Activated naive CD8-positive, alpha-beta T cell treated with anti-CD3 and anti-CD28 coated beads, Interleukin-2, amount 50 U/mL, for 24 hours (primary cell): ENCODE data around the gene HGD.
"Not testable (repeated sequence)": the region's sequence is repeated elsewhere in the genome, so short reads cannot be mapped to it uniquely, and the experiment has no call there.

Experiments
- ATAC-seq: fragments of 150-1000 bp; cut with Tn5 transposase; one replicate; pipeline ENCODE4 v1.10.0; 2021
- DNase-seq: peaks from one replicate; pipeline ENCODE4 v3.0.0; 2021
- H3K27ac Mint-ChIP-seq: one replicate; pipeline ENCODE4 v1.8.0; 2021; ENCODE audit warnings: mild to moderate bottlenecking, mixed read lengths
- H3K27me3 Mint-ChIP-seq: one replicate; pipeline ENCODE4 v1.8.0; 2021; ENCODE audit warnings: mixed read lengths
- H3K36me3 Mint-ChIP-seq: one replicate; pipeline ENCODE4 v1.8.0; 2021; ENCODE audit warnings: low read depth, mixed read lengths
- H3K4me1 Mint-ChIP-seq: one replicate; pipeline ENCODE4 v1.8.0; 2021; ENCODE audit warnings: mixed read lengths
- H3K4me3 Mint-ChIP-seq: one replicate; pipeline ENCODE4 v1.8.0; 2021; ENCODE audit warnings: mild to moderate bottlenecking, moderate library complexity, mixed read lengths
- H3K9me3 Mint-ChIP-seq: one replicate; pipeline ENCODE4 v1.8.0; 2021; ENCODE audit warnings: mixed read lengths

The HGD gene

DNA sequence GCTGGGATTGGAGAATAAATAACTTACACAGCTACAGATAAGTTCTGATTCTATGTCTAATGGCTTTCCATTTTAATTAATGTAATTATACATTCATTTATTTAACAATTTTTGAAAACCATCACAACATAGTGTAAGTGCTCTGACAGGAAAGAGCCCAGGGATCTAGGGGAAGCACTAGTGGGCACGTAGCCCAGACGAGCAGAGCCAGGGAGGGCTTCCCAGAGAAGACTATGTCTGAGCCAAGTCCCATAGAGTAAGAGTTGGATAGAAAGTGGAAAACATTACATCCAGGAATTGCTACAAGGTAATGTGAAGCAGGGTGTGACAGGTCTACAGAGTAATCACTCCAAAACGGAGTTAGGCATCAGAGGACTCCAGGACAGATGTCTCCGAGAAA, 2.9 kb upstream of the HGD start:
- no peak overlapping the region for H3K27ac Mint-ChIP-seq
- H3K36me3 Mint-ChIP-seq: peaks cover 8% of the 10 kb centered on the region
- H3K27me3 Mint-ChIP-seq: no peaks in the 10 kb centered on the region
- ATAC-seq: no peak
- no peak for DNase-seq
- no peaks in the 10 kb centered on the region for H3K9me3 Mint-ChIP-seq
- no peak overlapping the region for H3K4me3 Mint-ChIP-seq
- H3K4me1 Mint-ChIP-seq: no peaks in the 10 kb centered on the region

DNA sequence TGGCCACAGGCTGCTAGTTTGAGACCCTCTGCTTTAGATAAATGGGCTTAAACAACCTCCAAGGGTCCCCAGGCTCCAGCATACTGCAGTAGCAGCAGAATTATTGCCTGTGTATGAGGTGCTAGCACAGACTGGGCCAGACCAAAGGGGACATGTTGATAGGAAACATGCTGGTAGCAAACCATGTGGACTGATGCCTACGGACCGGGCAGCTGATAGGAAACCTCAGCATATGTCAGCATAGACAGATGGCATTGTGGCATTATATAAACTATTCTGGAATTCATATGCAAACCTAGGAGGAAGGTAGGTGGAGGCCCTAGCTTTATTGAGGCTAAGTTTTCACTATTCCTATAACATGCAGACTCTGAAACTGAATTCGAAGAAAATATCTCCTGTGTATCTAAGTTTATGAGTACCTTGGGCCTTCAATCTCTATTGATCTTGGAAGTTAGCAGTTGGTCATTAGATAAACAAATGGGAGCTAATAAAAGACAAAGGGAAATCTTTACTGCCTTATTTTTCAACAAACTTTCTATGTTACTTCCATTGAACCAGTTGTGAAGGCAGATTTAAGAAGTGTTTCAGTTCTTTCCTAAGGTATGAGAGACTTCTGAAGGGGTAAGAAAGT, 1.7 kb upstream of the HGD start:
- Mint-ChIP-seq H3K36me3 (peaks cover 4% of the 10 kb centered on the region), H3K27me3 (no peaks in the 10 kb centered on the region), H3K27ac (no peak overlapping the region), H3K4me3 (no peak overlapping the region), H3K9me3 (no peaks in the 10 kb centered on the region), H3K4me1 (peaks cover 3% of the 10 kb centered on the region)
- DNase-seq (no peak), ATAC-seq (no peak)

DNA sequence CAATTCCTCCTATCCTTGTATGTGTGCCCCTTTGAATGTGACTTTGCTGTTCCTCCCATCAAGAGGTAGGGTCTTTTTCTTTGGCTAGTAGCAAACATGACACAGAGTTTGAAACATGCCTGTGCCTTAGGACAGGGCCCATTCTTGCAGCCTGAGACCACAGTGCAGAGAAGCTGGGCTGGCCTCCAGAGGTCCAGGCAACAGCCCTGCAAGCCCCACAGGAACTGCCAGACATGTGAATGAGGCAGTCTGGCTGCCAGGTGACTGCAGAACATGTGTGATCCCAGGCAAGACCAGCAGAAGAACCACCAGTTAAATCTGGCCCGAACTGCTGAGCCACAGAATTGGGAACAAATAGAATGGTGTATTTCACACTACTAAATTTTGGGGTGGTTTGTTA, 1.2 kb upstream of the HGD start:
- ATAC-seq: no peak
- no peaks in the 10 kb centered on the region for H3K9me3 Mint-ChIP-seq
- no peak overlapping the region for H3K27ac Mint-ChIP-seq
- DNase-seq: no peak
- H3K4me1 Mint-ChIP-seq: peaks cover 8% of the 10 kb centered on the region
- no peaks in the 10 kb centered on the region for H3K27me3 Mint-ChIP-seq
- peaks cover 4% of the 10 kb centered on the region for H3K36me3 Mint-ChIP-seq
- H3K4me3 Mint-ChIP-seq: no peak overlapping the region

DNA sequence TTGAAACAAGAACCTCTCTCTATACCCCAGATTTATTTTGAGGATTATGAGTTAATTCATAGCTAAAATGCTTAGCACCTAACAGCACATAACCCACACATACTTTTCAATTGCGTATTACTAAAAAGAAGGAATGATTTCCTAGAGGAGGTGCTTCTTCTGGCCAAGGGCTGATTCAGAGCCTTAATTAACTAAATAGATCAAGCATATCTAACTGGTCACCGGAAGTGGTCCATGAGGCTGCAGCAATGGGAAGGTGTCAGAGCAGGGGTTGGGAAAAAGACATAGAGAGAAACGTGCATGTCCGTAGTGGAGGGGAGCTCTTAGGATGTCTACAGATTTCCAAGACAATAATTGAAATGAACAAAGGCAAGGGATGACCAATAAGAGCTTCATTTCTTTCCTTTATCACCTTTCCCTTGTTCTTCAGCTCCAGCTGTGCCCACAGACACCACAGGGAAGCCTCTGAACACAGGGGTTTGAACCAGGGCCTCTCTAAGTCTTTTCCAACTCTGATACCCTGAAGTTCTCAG, 467 bp downstream of the HGD start:
- H3K9me3 Mint-ChIP-seq: peaks cover 5% of the 10 kb centered on the region
- H3K27me3 Mint-ChIP-seq: no peaks in the 10 kb centered on the region
- H3K4me1 Mint-ChIP-seq: peaks cover 9% of the 10 kb centered on the region
- H3K27ac Mint-ChIP-seq: no peak overlapping the region
- H3K36me3 Mint-ChIP-seq: peaks cover 3% of the 10 kb centered on the region
- ATAC-seq (no peak), DNase-seq (no peak)
- no peak overlapping the region for H3K4me3 Mint-ChIP-seq

DNA sequence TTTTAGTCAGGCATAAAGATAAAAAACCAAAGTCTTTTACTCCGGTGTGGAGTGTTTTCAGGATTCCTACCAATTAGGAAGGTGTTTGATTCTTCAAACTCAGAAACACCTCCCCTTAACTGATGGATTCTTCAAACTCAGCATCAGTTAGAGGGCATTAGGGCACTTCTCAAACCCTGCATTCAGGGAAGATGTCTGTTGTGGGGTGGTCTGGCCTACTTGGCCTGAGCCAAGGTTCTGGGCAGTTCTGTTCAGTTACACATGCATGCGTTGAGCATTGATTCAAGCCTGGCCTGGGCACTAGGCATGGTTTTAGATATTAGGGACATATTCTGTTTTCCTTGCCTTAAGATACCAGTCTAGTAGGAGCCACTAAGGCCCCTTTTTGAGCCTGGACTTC, 1.0 kb downstream of the HGD start:
- ATAC-seq: no peak
- H3K36me3 Mint-ChIP-seq: peaks cover 6% of the 10 kb centered on the region

DNA sequence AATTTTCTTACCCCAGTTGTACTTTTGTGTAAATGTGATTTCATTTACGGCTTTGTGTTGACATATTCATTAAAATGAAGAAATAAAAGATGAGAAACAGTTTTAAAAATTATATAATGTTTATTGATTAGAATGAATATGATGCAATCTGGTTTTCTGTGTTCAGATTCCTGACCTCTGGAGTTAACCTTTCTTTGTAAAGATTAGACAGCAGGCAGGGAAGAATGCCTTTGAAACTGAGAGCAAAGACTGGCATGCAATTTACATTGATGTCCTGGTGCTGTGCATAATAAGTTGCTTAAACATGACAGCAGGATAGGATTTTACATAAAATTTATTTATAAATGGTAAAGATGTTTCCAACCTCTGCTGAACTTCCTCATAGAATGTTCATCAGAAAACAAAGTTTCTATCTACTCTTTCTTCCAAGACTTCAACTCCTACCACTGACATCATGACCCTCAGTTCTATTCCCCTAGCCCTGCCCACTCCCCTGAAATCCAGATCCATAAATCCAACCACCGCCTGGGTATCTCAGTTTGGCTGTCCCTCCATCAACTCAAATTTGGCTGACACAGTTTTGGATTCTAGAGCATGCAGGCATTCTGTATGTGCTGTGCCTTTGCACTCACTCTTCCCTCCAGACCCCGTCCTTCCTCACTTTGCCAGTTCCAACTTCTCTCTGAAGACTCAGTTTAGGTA, 1.7 kb downstream of the HGD start:
- H3K9me3 Mint-ChIP-seq: peaks cover 9% of the 10 kb centered on the region
- H3K4me3 Mint-ChIP-seq: no peak overlapping the region
- no peak for ATAC-seq
- peaks cover 6% of the 10 kb centered on the region for H3K36me3 Mint-ChIP-seq
- no peak for DNase-seq
- peaks cover 9% of the 10 kb centered on the region for H3K4me1 Mint-ChIP-seq
- H3K27me3 Mint-ChIP-seq: no peaks in the 10 kb centered on the region
- H3K27ac Mint-ChIP-seq: no peak overlapping the region

More for the DNA sequence above, 1.0 kb downstream of the HGD start:
- H3K27ac Mint-ChIP-seq: no peak overlapping the region
- H3K4me3 Mint-ChIP-seq: no peak overlapping the region
- H3K9me3 Mint-ChIP-seq: peaks cover 9% of the 10 kb centered on the region
- H3K4me1 Mint-ChIP-seq: peaks cover 9% of the 10 kb centered on the region
- H3K27me3 Mint-ChIP-seq: no peaks in the 10 kb centered on the region
- DNase-seq: no peak

DNA sequence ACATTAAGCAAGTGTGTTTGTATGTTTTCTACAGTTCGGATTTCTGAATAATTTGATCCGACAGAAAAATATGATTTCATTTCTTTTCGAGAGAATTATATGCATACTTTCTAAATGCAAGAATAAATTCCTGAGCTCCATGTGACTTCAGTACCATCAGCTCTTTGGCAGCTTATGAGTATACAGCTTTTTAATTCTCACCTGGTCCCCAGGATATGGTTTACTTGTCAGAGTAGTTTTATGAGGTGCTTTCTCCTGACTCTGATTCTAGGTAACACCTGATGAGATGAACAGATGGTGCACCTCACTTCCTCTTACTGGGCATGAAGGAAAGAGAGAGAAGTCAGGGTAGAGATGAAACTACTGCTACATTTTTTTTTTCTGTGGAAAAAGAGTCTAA, 3.1 kb downstream of the HGD start:
- ATAC-seq: no peak
- H3K4me3 Mint-ChIP-seq: no peak overlapping the region
- peaks cover 6% of the 10 kb centered on the region for H3K36me3 Mint-ChIP-seq

DNA sequence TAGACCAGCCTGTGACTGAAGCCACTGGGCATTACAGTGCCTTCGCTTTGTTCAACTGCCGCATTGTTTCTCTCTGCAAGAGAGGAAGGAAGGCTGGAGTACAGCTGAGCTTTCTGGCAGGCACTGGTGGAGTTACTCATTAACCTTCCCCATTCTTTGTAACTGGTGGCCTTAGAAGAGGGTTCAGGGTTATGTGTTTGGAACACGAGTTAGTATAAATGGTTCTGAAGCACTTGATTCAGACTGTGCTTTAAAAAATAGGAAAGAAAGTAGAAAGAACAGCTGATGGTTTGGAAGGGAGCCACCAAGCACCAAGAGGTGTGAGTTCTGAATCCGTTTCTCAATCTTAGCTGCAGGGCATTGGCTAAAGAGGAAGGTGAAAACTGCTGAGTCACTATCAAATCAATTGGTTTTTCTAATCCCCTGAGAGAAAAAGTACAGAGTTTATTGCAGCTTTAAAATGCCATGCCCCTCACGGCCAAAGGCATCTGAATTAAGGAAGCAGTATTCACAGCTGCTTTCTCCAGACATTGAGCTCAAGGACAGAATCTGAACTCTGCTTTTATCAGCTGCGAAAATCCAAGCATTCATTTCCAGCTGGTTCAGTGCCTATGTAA, 3.6 kb downstream of the HGD start:
- no peak overlapping the region for H3K4me3 Mint-ChIP-seq
- ATAC-seq (no peak), DNase-seq (no peak)
- peaks cover 6% of the 10 kb centered on the region for H3K36me3 Mint-ChIP-seq
- peaks cover 9% of the 10 kb centered on the region for H3K4me1 Mint-ChIP-seq
- H3K27ac Mint-ChIP-seq: no peak overlapping the region
- no peaks in the 10 kb centered on the region for H3K27me3 Mint-ChIP-seq
- peaks cover 9% of the 10 kb centered on the region for H3K9me3 Mint-ChIP-seq

More for the DNA sequence above, 3.1 kb downstream of the HGD start:
- Mint-ChIP-seq H3K27ac (no peak overlapping the region), H3K9me3 (peaks cover 9% of the 10 kb centered on the region), H3K27me3 (no peaks in the 10 kb centered on the region), H3K4me1 (peaks cover 9% of the 10 kb centered on the region)
- no peak for DNase-seq

DNA sequence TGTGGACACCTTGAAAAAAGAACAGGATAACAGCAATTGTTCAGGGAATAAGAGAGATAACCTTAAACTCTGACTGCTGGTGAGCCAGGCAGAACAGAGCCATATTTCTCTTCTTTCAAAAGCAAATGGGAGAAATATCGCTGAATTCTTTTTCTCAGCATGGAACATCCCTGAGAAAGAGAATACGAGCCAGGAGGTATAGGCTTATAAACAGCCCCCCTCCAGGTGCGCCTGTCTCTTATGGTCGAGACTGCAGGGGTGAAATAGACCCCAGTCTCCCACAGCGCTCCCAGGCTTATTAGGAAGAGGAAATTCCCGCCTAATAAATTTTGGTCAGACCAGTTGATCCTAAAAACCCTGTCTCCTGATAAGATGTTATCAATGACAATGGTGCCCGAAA, 4.8 kb downstream of the HGD start:
- not testable (repeated sequence) for H3K27ac Mint-ChIP-seq, H3K9me3 Mint-ChIP-seq, H3K4me1 Mint-ChIP-seq, H3K27me3 Mint-ChIP-seq, ATAC-seq, H3K4me3 Mint-ChIP-seq, DNase-seq, H3K36me3 Mint-ChIP-seq

DNA sequence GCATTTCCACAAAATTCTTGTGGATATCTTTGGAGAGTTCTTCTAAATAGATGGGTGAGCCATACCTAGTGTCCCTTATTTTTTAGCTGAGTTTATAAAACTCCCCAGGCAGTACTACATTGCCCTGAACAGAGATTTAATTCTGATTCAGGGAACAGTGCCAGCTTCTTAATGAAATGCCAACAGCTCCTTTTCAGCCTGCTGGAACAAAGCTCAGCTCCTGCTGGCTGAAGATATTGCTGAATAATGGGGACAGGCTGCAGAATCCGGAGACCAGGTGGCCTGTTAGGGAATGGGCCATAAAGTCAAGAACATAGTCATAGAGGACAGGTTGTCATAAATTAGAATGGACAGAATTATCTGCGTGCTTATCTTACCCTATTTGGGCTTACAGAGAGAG, 8.9 kb downstream of the HGD start:
- Mint-ChIP-seq H3K27ac (no peak overlapping the region), H3K27me3 (no peaks in the 10 kb centered on the region), H3K4me1 (no peaks in the 10 kb centered on the region), H3K4me3 (no peak overlapping the region), H3K9me3 (peaks cover 9% of the 10 kb centered on the region), H3K36me3 (peaks cover 6% of the 10 kb centered on the region)
- DNase-seq (no peak), ATAC-seq (no peak)

DNA sequence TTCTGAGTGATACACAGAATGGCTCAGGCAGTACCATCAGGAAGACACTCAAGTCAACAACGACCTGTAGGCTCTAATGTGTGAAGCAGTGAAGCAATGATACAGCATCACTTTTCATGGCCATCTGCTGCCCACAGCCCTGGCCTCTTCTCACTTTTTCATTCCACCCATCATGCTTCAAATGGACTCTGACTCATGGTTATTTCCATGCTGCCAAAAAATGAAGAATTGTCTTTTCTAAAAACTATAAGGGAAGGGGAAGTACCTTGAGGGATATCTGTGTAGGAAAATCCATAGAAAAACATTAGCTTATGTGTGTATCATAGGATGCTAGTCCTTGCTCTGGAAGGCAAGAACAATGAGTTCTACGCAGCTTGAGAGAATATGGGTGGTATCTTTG, 11.5 kb downstream of the HGD start:
- DNase-seq (no peak), ATAC-seq (no peak)
- Mint-ChIP-seq H3K4me1 (no peaks in the 10 kb centered on the region), H3K4me3 (no peak overlapping the region), H3K9me3 (no peaks in the 10 kb centered on the region), H3K27ac (no peak overlapping the region), H3K36me3 (no peaks in the 10 kb centered on the region), H3K27me3 (no peaks in the 10 kb centered on the region)

DNA sequence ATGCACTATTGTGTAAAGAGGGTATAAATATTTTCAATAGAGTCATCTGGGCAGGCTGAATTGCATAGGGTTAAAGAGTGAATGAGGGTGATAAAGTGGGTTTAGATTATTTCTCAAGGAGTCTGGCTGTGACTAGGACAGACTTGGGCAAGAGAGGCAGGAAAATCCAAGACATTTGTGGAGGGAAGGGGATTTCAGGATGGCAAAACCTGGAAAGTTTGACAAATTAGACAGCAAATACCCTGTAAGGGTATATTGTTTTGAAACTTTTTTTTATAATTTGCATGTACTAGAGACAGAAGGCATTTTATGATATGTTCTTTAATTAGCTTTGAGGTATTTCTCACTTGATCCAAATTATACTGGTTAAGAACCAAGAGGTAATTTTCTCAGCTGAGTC, 17.1 kb downstream of the HGD start:
- Mint-ChIP-seq H3K27ac (no peak overlapping the region), H3K27me3 (peaks cover 5% of the 10 kb centered on the region), H3K9me3 (no peaks in the 10 kb centered on the region), H3K4me3 (no peak overlapping the region), H3K4me1 (no peaks in the 10 kb centered on the region), H3K36me3 (no peaks in the 10 kb centered on the region)
- ATAC-seq: no peak
- no peak for DNase-seq

DNA sequence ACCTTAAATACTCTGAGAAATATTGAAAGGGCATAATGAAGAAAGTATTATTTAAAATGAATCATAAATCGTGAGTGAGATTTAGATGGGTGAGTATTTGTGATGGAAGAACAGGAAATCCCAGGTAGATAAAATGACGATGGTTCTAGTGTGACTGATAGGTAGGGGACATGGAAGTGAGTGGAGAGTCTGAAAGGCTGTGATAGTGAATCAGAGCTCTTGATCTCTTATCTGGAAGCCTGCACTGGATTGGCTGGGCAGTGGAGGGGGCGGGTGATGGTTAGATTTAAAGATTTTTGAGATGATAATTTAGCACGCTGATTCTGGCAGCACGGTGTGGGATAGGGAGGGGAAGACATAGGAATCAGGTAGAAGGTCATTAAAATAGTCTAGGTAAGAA, 20.1 kb downstream of the HGD start:
- H3K36me3 Mint-ChIP-seq: no peaks in the 10 kb centered on the region
- H3K27me3 Mint-ChIP-seq: peaks cover 5% of the 10 kb centered on the region
- no peak for ATAC-seq

DNA sequence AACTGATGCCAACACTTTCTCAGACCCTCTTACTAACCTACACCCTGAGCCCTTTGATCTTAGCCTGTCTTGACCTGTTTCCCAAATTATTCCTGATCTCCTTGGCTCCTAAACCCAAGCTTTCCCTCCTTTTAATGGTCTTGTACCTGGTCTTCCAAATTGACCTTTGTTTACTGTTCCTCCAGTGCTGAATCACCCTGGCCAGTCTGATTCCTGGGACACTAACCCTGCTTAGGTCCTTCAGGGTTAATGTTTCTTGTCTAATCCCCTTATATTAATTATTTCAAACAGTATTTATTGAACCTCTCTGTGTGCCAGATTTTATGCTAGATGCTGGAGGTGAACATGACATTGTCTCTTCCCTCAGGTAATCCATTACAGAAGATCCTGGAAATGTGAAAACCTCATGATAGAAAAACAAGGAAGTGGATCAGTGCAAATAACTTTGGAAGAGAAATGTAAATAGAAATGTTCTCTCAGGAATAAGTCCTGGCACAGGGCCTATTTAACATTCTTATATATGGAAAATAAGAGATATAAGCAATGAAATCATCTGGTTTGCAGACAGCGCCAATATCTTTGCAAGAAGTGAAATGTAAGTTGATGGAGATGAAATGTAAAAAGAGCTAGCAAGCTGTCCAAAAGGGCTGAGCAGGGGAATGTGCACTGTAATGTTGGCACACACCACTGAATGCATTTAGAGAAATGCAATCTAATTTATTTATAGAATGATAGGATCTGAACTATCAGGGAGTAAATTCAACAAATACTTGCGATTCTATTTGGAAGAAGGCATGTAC, 20.7 kb downstream of the HGD start:
- ATAC-seq (no peak), DNase-seq (no peak)
- H3K4me1 Mint-ChIP-seq: no peaks in the 10 kb centered on the region
- H3K36me3 Mint-ChIP-seq: no peaks in the 10 kb centered on the region
- no peak overlapping the region for H3K27ac Mint-ChIP-seq
- H3K4me3 Mint-ChIP-seq: no peak overlapping the region
- peaks cover 5% of the 10 kb centered on the region for H3K27me3 Mint-ChIP-seq
- H3K9me3 Mint-ChIP-seq: no peaks in the 10 kb centered on the region

More for the DNA sequence above, 20.1 kb downstream of the HGD start:
- Mint-ChIP-seq H3K4me1 (no peaks in the 10 kb centered on the region), H3K9me3 (no peaks in the 10 kb centered on the region), H3K4me3 (no peak overlapping the region), H3K27ac (no peak overlapping the region)
- DNase-seq: no peak
